ENCODE measurements around the gene AHSG. TPM values are rescaled to one million over a fixed set of nuclear protein-coding genes. Genes with fewer than 3 reads are reported as not detected.

The AHSG gene
- total RNA-seq, 2 experiments from 2014 or later = not detected

GRCh38 chr3:186643493-186643892 is 30.6 kb downstream of the AHSG start:
- no peaks in the 10 kb centered on the region for H3K36me3 Mint-ChIP-seq (ENCODE audit: low read depth)
- Histone ChIP-seq H3K27me3 (ENCODE audit: control insufficient read depth in 1 of 2, insufficient read depth in 2 of 2, low read length in 2 of 2) (peaks cover 0 to 3% of the 10 kb centered on the region in 2 experiments), H3K4me3 (ENCODE audit: low read length) (no peak overlapping the region), H3K27ac (ENCODE audit: low read depth in 1 of 2, low read length in 2 of 2) (no peak overlapping the region), H3K4me1 (ENCODE audit: insufficient read depth, low read length) (no peaks in the 10 kb centered on the region), H3K36me3 (ENCODE audit: insufficient read depth, low read length) (no peaks in the 10 kb centered on the region), H3K9me3 (ENCODE audit: control insufficient read depth in 1 of 2, insufficient read depth in 1 of 2, low read length in 2 of 2) (no peaks in the 10 kb centered on the region)
- intact Hi-C loops (cut with DNase I, micrococcal nuclease) = no loop called here
- no peak for ATAC-seq (ENCODE audit: poor library complexity)
- H3K27ac Mint-ChIP-seq = no peak overlapping the region
- POLR2A ChIA-PET = no interaction called here
- no peaks in the 10 kb centered on the region for H3K4me1 Mint-ChIP-seq (ENCODE audit: low read depth)
- no peak overlapping the region for H3K4me3 Mint-ChIP-seq
- DNase-seq = peak in 1 of 14 experiments; percentile 5
- H3K27me3 Mint-ChIP-seq = peaks cover 24% of the 10 kb centered on the region
- CTCF ChIA-PET = no interaction called here
- no peaks in the 10 kb centered on the region for H3K9me3 Mint-ChIP-seq
- TF ChIP-seq CTCF (IDR thresholded peaks at IDR 0.05) = no peak

GRCh38 chr3:186644683-186645082 is 31.8 kb downstream of the AHSG start:
- Histone ChIP-seq H3K27me3 (ENCODE audit: control insufficient read depth in 1 of 2, insufficient read depth in 2 of 2, low read length in 2 of 2) (peaks cover 0 to 3% of the 10 kb centered on the region in 2 experiments), H3K4me3 (ENCODE audit: low read length) (no peak overlapping the region), H3K4me1 (ENCODE audit: insufficient read depth, low read length) (no peaks in the 10 kb centered on the region), H3K36me3 (ENCODE audit: insufficient read depth, low read length) (no peaks in the 10 kb centered on the region), H3K9me3 (ENCODE audit: control insufficient read depth in 1 of 2, insufficient read depth in 1 of 2, low read length in 2 of 2) (no peaks in the 10 kb centered on the region), H3K27ac (ENCODE audit: low read depth in 1 of 2, low read length in 2 of 2) (no peak overlapping the region)
- no peak overlapping the region for H3K4me3 Mint-ChIP-seq
- CTCF ChIA-PET = no interaction called here
- POLR2A ChIA-PET = no interaction called here
- H3K27me3 Mint-ChIP-seq = peaks cover 23% of the 10 kb centered on the region
- no peak overlapping the region for H3K27ac Mint-ChIP-seq
- DNase-seq = no peak
- intact Hi-C loops (cut with DNase I, micrococcal nuclease) = no loop called here
- H3K4me1 Mint-ChIP-seq (ENCODE audit: low read depth) = no peaks in the 10 kb centered on the region
- no peaks in the 10 kb centered on the region for H3K36me3 Mint-ChIP-seq (ENCODE audit: low read depth)
- H3K9me3 Mint-ChIP-seq = no peaks in the 10 kb centered on the region
- ATAC-seq (ENCODE audit: poor library complexity) = no peak
- TF ChIP-seq CTCF (IDR thresholded peaks at IDR 0.05) = no peak

GRCh38 chr3:186646106-186646505 is 33.2 kb downstream of the AHSG start:
- H3K9me3 ChIP-seq (ENCODE audit: control insufficient read depth in 1 of 2, insufficient read depth in 1 of 2, low read length in 2 of 2) = no peaks in the 10 kb centered on the region
- H3K27ac ChIP-seq (ENCODE audit: low read depth in 1 of 2, low read length in 2 of 2) = no peak overlapping the region
- no peak for TF ChIP-seq CTCF (IDR thresholded peaks at IDR 0.05)
- H3K9me3 Mint-ChIP-seq = no peaks in the 10 kb centered on the region
- no peak for DNase-seq
- H3K4me3 ChIP-seq (ENCODE audit: low read length) = no peak overlapping the region
- peaks cover 0 to 3% of the 10 kb centered on the region in 2 experiments for H3K27me3 ChIP-seq (ENCODE audit: control insufficient read depth in 1 of 2, insufficient read depth in 2 of 2, low read length in 2 of 2)
- no peak overlapping the region for H3K27ac Mint-ChIP-seq
- intact Hi-C loops (cut with DNase I, micrococcal nuclease) = no loop called here
- H3K4me3 Mint-ChIP-seq = no peak overlapping the region
- no peaks in the 10 kb centered on the region for H3K4me1 Mint-ChIP-seq (ENCODE audit: low read depth)
- no peak for ATAC-seq (ENCODE audit: poor library complexity)
- no peaks in the 10 kb centered on the region for H3K4me1 ChIP-seq (ENCODE audit: insufficient read depth, low read length)
- no peaks in the 10 kb centered on the region for H3K36me3 ChIP-seq (ENCODE audit: insufficient read depth, low read length)
- ChIA-PET POLR2A (no interaction called here), CTCF (no interaction called here)
- H3K36me3 Mint-ChIP-seq (ENCODE audit: low read depth) = no peaks in the 10 kb centered on the region
- peaks cover 19% of the 10 kb centered on the region for H3K27me3 Mint-ChIP-seq

Data from CD4-positive, alpha-beta T cell (primary cell).